Measurements from ENCODE around the gene RARRES2. TPM values are rescaled to one million over a fixed set of nuclear protein-coding genes. Genes with fewer than 3 reads are reported as not detected.
A peak's percentile ranks its signal among the peaks of the same experiment; 100 is the strongest.

The RARRES2 gene
- total RNA-seq, 1 experiment from 2014 or later, result 24.8 TPM

GRCh38 chr7:150377196-150377595, 35.8 kb upstream of the RARRES2 start:
- DNase-seq (ENCODE audit: low read depth), result no peak

DNA sequence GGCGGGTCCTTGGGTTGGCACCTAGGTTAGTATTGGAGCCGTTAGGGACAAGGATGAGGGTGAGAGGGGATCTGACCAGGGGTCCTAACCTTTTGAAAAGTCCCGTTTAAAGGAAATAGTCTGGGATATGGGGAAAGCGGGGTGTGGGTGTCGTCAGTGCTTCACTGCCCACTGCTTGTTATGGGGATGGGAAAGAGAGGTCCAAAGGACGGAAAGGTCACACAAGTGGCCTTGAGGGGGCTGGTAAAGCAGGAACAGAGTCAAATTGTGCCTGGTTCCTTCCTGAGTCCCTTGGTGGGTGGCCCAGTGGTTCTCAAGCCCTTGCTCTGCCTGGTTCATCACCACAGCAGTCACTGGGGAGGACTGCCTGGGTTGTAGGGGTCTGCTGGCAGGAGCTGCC, 35.1 kb upstream of the RARRES2 start:
- no peak for DNase-seq (ENCODE audit: low read depth)

GRCh38 chr7:150375662-150376521, 34.5 kb upstream of the RARRES2 start:
- DNase-seq (ENCODE audit: low read depth), result no peak

DNA sequence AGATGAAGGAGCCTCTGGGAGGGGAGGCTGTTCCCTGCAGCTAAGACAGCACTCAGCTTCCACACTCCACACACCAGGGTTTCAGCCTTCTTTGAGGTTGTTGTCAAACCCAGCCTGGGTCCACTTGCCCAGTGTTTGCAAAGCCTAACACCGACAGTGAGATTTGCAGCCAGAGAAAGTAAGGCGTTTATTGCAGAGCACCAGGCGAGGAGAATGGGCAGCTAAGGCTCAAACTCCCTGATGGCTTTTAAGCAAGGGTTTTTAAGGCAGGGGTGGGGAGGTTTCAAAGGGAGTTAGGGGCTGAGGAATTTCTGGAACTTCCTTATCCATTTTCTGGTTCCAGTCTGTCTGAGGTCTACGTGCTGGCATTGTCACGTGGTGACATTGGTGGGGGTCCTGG, 33.0 kb upstream of the RARRES2 start:
- no peak for DNase-seq (ENCODE audit: low read depth)

GRCh38 chr7:150374026-150374425, 32.6 kb upstream of the RARRES2 start:
- no peak for DNase-seq (ENCODE audit: low read depth)

DNA sequence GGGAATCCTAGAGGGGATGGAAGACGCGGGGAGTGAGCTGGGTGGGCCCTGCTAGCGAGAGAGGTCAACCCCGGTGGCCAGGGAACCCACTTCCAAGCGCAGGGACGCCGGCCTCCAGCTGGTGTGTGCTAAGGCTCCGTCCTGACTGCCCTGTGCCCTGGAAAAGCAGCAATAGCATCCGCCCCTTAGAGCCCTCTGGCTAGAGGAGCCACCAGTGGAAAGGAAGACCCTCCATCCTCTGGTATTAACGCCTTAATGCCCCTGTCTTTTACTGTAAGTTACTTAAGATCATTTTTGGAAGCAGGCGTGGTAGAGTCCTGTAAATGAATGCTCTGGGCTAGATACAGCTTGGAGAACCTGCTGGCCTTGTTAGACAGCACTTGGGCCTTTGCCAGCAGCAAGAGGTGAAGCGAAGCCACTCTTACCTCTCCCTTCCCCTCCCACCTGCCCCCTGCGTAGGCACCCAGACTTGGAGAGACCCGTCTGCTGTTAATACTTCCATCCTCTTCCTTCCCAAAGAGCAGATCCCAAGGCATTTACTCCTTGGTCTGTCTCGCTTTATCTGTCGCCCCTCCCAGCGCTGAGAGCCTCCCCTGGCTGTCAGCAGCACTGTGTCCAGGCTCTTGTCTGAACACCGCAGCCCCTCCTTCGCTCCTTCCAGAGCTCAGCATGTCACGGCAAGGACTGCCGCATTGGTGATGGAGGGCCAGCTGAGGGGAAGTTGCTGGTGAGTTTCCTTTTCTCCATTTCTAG, 31.8 kb upstream of the RARRES2 start:
- no peak for DNase-seq (ENCODE audit: low read depth)

DNA sequence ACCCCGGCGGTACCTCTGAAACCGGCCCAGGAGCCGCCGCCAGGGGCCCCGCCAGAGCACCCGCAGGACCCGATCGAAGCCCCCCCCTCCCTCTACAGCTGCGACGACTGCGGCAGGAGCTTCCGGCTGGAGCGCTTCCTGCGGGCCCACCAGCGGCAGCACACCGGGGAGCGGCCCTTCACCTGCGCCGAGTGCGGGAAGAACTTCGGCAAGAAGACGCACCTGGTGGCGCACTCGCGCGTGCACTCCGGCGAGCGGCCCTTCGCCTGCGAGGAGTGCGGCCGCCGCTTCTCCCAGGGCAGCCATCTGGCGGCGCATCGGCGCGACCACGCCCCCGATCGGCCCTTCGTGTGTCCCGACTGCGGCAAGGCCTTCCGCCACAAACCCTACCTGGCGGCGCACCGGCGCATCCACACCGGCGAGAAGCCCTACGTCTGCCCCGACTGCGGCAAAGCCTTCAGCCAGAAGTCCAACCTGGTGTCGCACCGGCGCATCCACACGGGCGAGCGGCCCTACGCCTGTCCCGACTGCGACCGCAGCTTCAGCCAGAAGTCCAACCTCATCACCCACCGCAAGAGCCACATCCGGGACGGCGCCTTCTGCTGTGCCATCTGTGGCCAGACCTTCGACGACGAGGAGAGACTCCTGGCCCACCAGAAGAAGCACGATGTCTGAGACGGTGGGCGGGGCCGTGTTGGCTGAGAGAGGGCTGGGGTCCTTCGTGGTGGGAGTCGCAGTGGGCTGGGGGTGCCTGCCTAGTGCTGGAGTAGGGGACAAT, 31.0 kb upstream of the RARRES2 start:
- DNase-seq (ENCODE audit: low read depth), result no peak

DNA sequence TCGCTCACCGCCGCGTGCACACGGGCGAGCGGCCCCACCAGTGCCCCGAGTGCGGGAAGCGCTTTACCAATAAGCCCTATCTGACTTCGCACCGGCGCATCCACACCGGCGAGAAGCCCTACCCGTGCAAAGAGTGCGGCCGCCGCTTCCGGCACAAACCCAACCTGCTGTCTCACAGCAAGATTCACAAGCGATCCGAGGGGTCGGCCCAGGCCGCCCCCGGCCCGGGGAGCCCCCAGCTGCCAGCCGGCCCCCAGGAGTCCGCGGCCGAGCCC, 30.5 kb upstream of the RARRES2 start:
- no peak for DNase-seq (ENCODE audit: low read depth)

- DNase-seq (ENCODE audit: low read depth), result no peak
Measured at GRCh38 chr7:150371131-150371995, 29.9 kb upstream of the RARRES2 start.

GRCh38 chr7:150370612-150371071, 29.2 kb upstream of the RARRES2 start:
- DNase-seq (ENCODE audit: low read depth), result peak; percentile 60

DNA sequence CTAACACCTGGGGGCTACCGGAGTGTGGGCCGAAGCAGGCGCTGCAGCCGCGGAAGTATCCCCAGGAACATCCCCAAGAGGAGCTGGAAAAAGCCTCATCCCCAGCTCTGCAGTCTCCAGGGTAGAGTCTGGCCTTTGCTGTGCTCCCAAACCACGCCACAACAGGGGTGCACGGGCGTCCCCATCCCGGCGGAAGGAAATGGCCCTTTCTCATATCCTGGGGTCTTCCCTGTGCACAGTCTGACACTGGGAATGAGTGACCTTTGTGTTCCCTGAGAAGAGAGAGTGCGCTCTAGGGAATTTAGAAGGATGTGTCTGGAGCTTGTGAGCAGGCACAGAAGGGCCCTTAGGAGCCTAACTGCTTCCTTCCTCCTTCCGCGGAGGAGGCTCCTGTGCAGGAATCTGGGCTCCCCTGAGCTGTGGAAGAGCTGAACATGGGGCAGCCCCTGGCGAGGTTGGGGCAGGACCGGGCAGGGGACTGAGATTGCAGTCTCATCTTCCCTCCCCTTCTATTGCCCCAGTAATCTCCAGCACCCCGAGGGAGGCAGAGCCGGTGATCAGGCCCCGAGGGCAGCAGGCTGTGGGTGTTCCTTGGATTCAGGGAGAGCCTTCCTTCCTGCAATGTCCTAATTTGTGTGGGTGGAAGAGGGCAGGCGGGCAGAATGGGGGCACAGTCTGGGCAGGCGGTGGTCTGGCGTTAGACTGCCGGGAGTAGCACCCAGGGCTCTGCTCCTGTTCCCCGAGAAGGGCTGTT, 28.5 kb upstream of the RARRES2 start:
- no peak for DNase-seq (ENCODE audit: low read depth)

DNA sequence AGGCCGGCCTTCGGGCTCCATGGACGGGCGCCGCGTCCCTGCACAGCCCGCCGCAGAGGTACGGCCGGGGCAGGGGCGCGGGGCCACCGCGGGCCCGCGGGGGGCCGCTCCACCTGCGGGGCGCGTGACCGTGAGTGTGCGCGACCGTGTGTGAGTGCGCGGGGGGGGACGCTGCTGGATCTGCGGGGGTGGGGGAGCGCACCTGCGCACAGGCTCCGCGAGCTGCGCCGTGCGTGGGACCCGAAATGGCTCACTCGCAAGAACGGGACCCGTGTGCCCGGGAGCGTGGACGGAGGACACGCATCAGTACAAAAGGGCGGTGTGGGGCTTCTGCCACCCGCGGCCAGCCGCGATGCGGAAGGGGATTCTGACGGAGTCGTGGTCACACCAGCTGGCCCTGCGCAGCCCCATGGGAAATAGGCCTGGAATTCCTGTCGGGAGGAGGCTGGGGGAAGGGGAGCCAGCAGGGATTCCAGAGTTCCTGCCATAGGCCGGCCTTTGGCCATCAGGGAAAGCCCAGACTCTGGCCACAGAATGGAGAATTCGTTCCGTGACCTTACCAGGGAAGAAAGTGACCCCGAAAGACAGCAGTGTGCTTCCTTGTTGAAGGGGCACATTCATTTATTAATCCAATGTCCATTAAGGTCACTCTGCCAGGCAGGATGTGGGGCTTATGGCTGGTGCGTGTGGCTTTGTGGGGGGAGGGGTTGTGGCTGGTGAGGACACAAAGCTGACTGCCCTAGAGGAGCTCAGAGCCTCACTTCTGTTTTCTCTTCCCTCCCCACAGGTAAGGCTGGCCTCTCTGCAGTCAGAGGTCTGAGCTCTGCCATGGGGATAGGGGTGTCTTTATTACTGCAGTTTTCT, 27.7 kb upstream of the RARRES2 start:
- DNase-seq (ENCODE audit: low read depth), result peak; percentile 87

- peak; percentile 86 for DNase-seq (ENCODE audit: low read depth)
Measured at GRCh38 chr7:150368096-150368883, 26.9 kb upstream of the RARRES2 start, which contains the start of gene REPIN1. Gene REPIN1, plus strand, starts transcription at chr7:150368822. Its CDS starts 890 bp downstream, at chr7:150369712.

- DNase-seq (ENCODE audit: low read depth), result no peak
Measured at GRCh38 chr7:150367677-150368095, 26.3 kb upstream of the RARRES2 start.

- no peak for DNase-seq (ENCODE audit: low read depth)
Measured at GRCh38 chr7:150365673-150366398, 24.4 kb upstream of the RARRES2 start.

- no peak for DNase-seq (ENCODE audit: low read depth)
Measured at GRCh38 chr7:150365194-150365593, 23.8 kb upstream of the RARRES2 start.

DNA sequence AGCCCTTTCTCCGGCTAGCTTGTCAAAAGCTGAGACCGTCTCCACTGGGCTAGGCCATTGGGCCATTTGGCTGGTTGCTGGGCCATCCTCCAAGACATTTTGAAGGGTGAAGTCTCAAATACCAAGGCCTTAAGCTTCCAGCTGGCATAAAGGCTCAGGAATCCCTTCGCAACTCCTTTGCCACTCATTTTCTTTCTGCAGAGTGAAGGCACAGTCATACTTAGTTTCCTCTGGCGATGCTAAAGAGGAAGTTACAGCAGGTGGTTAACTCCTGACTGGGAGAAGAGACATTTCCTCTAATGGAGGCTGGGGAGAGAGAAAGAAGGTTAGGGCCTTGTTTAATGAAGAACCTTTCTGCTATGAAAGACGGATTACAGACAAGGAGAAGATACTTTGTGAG, 22.4 kb upstream of the RARRES2 start:
- no peak for DNase-seq (ENCODE audit: low read depth)

GRCh38 chr7:150363370-150363769, 21.9 kb upstream of the RARRES2 start:
- no peak for DNase-seq (ENCODE audit: low read depth)

Data from LHCN-M2 (cell line).